Natural killer cell treated with Interleukin-12 subunit alpha and Interleukin-12 subunit beta and Interleukin-15 and Interleukin-18, amount 100 ng/mL, for 72 hours (primary cell): ENCODE results near the gene AAMP. TPM values are rescaled to one million over a fixed set of nuclear protein-coding genes. Genes with fewer than 3 reads are reported as not detected.

Experiments
- ATAC-seq, 2 donors: fragments of 150-1000 bp; cut with Tn5 transposase in 1 of 2; sonication (Bioruptor Pico), chemical (Tn5 transposase) in 1 of 2; 2 replicates each; pipeline ENCODE4 v1.10.0; 2021
- DNase-seq: peaks from one replicate; pipeline ENCODE4 v3.0.0; 2022; ENCODE audit warnings: low spot score
- H3K27ac Mint-ChIP-seq, 2 donors: 1 replicate in 1 of 2; 2 replicates in 1 of 2; pipeline ENCODE4 v1.8.0; 2022; ENCODE audit warnings: mixed read lengths in 2 of 2, mild to moderate bottlenecking in 1 of 2, moderate library complexity in 1 of 2
- H3K27me3 Mint-ChIP-seq, 2 donors: 1 replicate in 1 of 2; 2 replicates in 1 of 2; pipeline ENCODE4 v1.8.0; 2022; ENCODE audit warnings: mixed read lengths in 2 of 2
- H3K36me3 Mint-ChIP-seq: one replicate; pipeline ENCODE4 v1.8.0; 2022; ENCODE audit warnings: mixed read lengths
- H3K4me1 Mint-ChIP-seq, 2 donors: 1 replicate in 1 of 2; 2 replicates in 1 of 2; pipeline ENCODE4 v1.8.0; 2022; ENCODE audit warnings: low read depth in 2 of 2, mixed read lengths in 2 of 2, mild to moderate bottlenecking in 1 of 2
- H3K4me3 Mint-ChIP-seq: one replicate; pipeline ENCODE4 v1.8.0; 2022; ENCODE audit warnings: mixed read lengths
- H3K9me3 Mint-ChIP-seq: 2 replicates; pipeline ENCODE4 v1.8.0; 2022; ENCODE audit warnings: mixed read lengths
- total RNA-seq, 2 donors: library from RNA; stranded (reverse); gene quantifications; one replicate each; pipeline ENCODE4 v1.2.3, GENCODE V29; 2022

Gene AAMP
- total RNA-seq, 2 donors from 2014 or later = 75.6 to 104 TPM

- ATAC-seq (no peak), DNase-seq (no peak)
- Mint-ChIP-seq H3K27ac (peak overlapping the region; percentile 81 to 99), H3K4me3 (peak overlapping the region; percentile 91), H3K27me3 (no peaks in the 10 kb centered on the region), H3K9me3 (no peaks in the 10 kb centered on the region), H3K4me1 (peaks cover 67 to 77% of the 10 kb centered on the region in 2 donors), H3K36me3 (no peaks in the 10 kb centered on the region)
These were observed 19.8 kb upstream of the AAMP start for GRCh38 chr2:218289639-218290315.

- Mint-ChIP-seq H3K4me3 (peak overlapping the region; percentile 92), H3K27me3 (no peaks in the 10 kb centered on the region), H3K4me1 (peaks cover 67 to 70% of the 10 kb centered on the region in 2 donors), H3K36me3 (no peaks in the 10 kb centered on the region), H3K27ac (peak overlapping the region; percentile 98 to 99), H3K9me3 (no peaks in the 10 kb centered on the region)
- ATAC-seq (peak; percentile 77 to 84), DNase-seq (peak; percentile 86)
These were observed 16.9 kb upstream of the AAMP start for GRCh38 chr2:218286570-218287459.

- DNase-seq = no peak
- Mint-ChIP-seq H3K36me3 (no peaks in the 10 kb centered on the region), H3K27ac (peak overlapping the region; percentile 98 to 99), H3K9me3 (no peaks in the 10 kb centered on the region), H3K4me3 (peak overlapping the region; percentile 92), H3K27me3 (no peaks in the 10 kb centered on the region), H3K4me1 (peaks cover 55 to 64% of the 10 kb centered on the region in 2 donors)
- no peak for ATAC-seq
These were observed 15.7 kb upstream of the AAMP start for GRCh38 chr2:218285604-218286003.

GRCh38 chr2:218284106-218284811 is 14.3 kb upstream of the AAMP start:
- peak overlapping the region; percentile 98 to 99 for H3K27ac Mint-ChIP-seq
- H3K27me3 Mint-ChIP-seq = no peaks in the 10 kb centered on the region
- peak; percentile 83 for DNase-seq

GRCh38 chr2:218282173-218282991 is 12.4 kb upstream of the AAMP start:
- DNase-seq = no peak
- peaks cover 2% of the 10 kb centered on the region for H3K36me3 Mint-ChIP-seq
- no peaks in the 10 kb centered on the region for H3K27me3 Mint-ChIP-seq
- no peak for ATAC-seq
- H3K4me3 Mint-ChIP-seq = no peak overlapping the region
- no peaks in the 10 kb centered on the region for H3K9me3 Mint-ChIP-seq
- peak overlapping the region; percentile 98 to 99 for H3K27ac Mint-ChIP-seq
- peaks cover 33 to 45% of the 10 kb centered on the region in 2 donors for H3K4me1 Mint-ChIP-seq

More at GRCh38 chr2:218284106-218284811, 14.3 kb upstream of the AAMP start:
- H3K36me3 Mint-ChIP-seq = no peaks in the 10 kb centered on the region
- peaks cover 47 to 56% of the 10 kb centered on the region in 2 donors for H3K4me1 Mint-ChIP-seq
- ATAC-seq = peak; percentile 82 to 86
- no peaks in the 10 kb centered on the region for H3K9me3 Mint-ChIP-seq
- peak overlapping the region; percentile 92 for H3K4me3 Mint-ChIP-seq

GRCh38 chr2:218281449-218281848 is 11.5 kb upstream of the AAMP start:
- Mint-ChIP-seq H3K9me3 (no peaks in the 10 kb centered on the region), H3K27me3 (no peaks in the 10 kb centered on the region), H3K27ac (peak overlapping the region; percentile 67 to 75), H3K4me3 (no peak overlapping the region), H3K36me3 (peaks cover 9% of the 10 kb centered on the region), H3K4me1 (peaks cover 24 to 35% of the 10 kb centered on the region in 2 donors)
- ATAC-seq = no peak
- DNase-seq = no peak

- Mint-ChIP-seq H3K9me3 (no peaks in the 10 kb centered on the region), H3K36me3 (peaks cover 9% of the 10 kb centered on the region), H3K27ac (peak overlapping the region in 1 of 2 donors; percentile 84), H3K4me3 (no peak overlapping the region), H3K4me1 (peaks cover 13 to 25% of the 10 kb centered on the region in 2 donors), H3K27me3 (no peaks in the 10 kb centered on the region)
- DNase-seq = no peak
- ATAC-seq = no peak
These were observed 10.4 kb upstream of the AAMP start for GRCh38 chr2:218280260-218280870.

GRCh38 chr2:218278531-218279360 is 8.8 kb upstream of the AAMP start:
- Mint-ChIP-seq H3K36me3 (peaks cover 9% of the 10 kb centered on the region), H3K4me3 (no peak overlapping the region), H3K9me3 (no peaks in the 10 kb centered on the region), H3K27me3 (no peaks in the 10 kb centered on the region), H3K27ac (no peak overlapping the region), H3K4me1 (peaks cover 0 to 18% of the 10 kb centered on the region in 2 donors)
- no peak for DNase-seq
- ATAC-seq = no peak

GRCh38 chr2:218277921-218278320 is 8.0 kb upstream of the AAMP start:
- no peaks in the 10 kb centered on the region for H3K27me3 Mint-ChIP-seq
- no peak overlapping the region for H3K4me3 Mint-ChIP-seq
- no peak for DNase-seq
- H3K4me1 Mint-ChIP-seq = peaks cover 0 to 15% of the 10 kb centered on the region in 2 donors
- H3K9me3 Mint-ChIP-seq = no peaks in the 10 kb centered on the region
- no peak for ATAC-seq
- H3K36me3 Mint-ChIP-seq = peaks cover 9% of the 10 kb centered on the region
- peak overlapping the region; percentile 58 to 82 for H3K27ac Mint-ChIP-seq

- peaks cover under 1 to 17% of the 10 kb centered on the region in 2 donors for H3K4me1 Mint-ChIP-seq
- no peaks in the 10 kb centered on the region for H3K9me3 Mint-ChIP-seq
- no peak overlapping the region for H3K4me3 Mint-ChIP-seq
- H3K27me3 Mint-ChIP-seq = no peaks in the 10 kb centered on the region
- ATAC-seq (no peak), DNase-seq (no peak)
- peaks cover 9% of the 10 kb centered on the region for H3K36me3 Mint-ChIP-seq
- peak overlapping the region; percentile 58 to 82 for H3K27ac Mint-ChIP-seq
These were observed 7.2 kb upstream of the AAMP start for GRCh38 chr2:218276986-218277755.

GRCh38 chr2:218275371-218276072 is 5.6 kb upstream of the AAMP start:
- Mint-ChIP-seq H3K4me3 (no peak overlapping the region), H3K36me3 (peaks cover 9% of the 10 kb centered on the region), H3K27ac (peak overlapping the region in 1 of 2 donors; percentile 29), H3K9me3 (no peaks in the 10 kb centered on the region), H3K27me3 (no peaks in the 10 kb centered on the region), H3K4me1 (peaks cover 17 to 29% of the 10 kb centered on the region in 2 donors)
- ATAC-seq (no peak), DNase-seq (no peak)
